ENCODE data around the gene HDAC4.

DNA sequence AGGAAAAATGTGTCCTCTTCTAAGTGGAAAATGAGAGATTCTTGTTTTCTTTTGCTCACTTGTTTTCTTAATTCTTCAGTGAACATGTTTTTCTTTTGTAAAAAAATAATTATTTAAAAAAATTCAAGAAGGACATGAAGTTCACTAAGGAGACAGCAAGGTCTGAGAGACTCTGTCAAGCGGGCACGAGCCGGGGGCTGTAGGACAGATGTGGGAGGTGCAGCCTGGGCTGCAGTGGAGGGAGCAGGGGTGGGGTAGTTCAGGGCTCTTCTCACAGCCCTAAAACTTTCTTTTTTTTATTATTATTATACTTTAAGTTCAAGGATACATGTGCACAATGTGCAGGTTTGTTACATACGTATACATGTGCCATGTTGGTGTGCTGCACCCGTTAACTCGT, 4.3 kb upstream of the HDAC4 start:
- TF ChIP-seq, protein P1, sequence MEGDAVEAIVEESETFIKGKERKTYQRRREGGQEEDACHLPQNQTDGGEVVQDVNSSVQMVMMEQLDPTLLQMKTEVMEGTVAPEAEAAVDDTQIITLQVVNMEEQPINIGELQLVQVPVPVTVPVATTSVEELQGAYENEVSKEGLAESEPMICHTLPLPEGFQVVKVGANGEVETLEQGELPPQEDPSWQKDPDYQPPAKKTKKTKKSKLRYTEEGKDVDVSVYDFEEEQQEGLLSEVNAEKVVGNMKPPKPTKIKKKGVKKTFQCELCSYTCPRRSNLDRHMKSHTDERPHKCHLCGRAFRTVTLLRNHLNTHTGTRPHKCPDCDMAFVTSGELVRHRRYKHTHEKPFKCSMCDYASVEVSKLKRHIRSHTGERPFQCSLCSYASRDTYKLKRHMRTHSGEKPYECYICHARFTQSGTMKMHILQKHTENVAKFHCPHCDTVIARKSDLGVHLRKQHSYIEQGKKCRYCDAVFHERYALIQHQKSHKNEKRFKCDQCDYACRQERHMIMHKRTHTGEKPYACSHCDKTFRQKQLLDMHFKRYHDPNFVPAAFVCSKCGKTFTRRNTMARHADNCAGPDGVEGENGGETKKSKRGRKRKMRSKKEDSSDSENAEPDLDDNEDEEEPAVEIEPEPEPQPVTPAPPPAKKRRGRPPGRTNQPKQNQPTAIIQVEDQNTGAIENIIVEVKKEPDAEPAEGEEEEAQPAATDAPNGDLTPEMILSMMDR (IDR thresholded peaks at IDR 0.05), result no peak
- TF ChIP-seq POLR2A (IDR thresholded peaks at IDR 0.05), result no peak
